Endometrial microvascular endothelial cells (primary cell): ENCODE results near the gene SPRR1B. TPM values are rescaled to one million over a fixed set of nuclear protein-coding genes. Genes with fewer than 3 reads are reported as not detected.
"Not testable (repeated sequence)": the region's sequence is repeated elsewhere in the genome, so short reads cannot be mapped to it uniquely, and the experiment has no call there.

Source experiments
- in situ Hi-C: cut with HindIII; loops from 2 replicates; pipeline ENCODE4 v1.10.0; 2017; ENCODE audit warnings: low sequenced_read_pairs, low pct_unique_long_range_greater_than_20kb; ENCODE audit errors: inconsistent ontology term
- total RNA-seq: library from RNA; depleted of rRNA; stranded (reverse); fragments of >200 nt; gene quantifications from one replicate; pipeline ENCODE4 v1.2.3, GENCODE V29; 2015; ENCODE audit errors: inconsistent ontology term

SPRR1B gene
- not detected for total RNA-seq

GRCh38 chr1:153030895-153031294, at the start of gene SPRR1B:
Gene SPRR1B, plus strand, starts transcription at chr1:153031203. Its CDS starts 1,143 bp downstream, at chr1:153032346.
- in situ Hi-C loops: no loop called here

GRCh38 chr1:152982076-152982475, 48.9 kb upstream of the SPRR1B start:
- in situ Hi-C loops: no loop called here

GRCh38 chr1:152983234-152983633, 47.8 kb upstream of the SPRR1B start:
- in situ Hi-C loops: no loop called here

- in situ Hi-C loops: no loop called here
Measured at GRCh38 chr1:152983743-152984142, 47.3 kb upstream of the SPRR1B start, which contains the start of gene SPRR1A. Gene SPRR1A, plus strand, starts transcription at chr1:152984081. Its CDS starts 1,150 bp downstream, at chr1:152985231.

- in situ Hi-C loops: no loop called here
Measured at GRCh38 chr1:152986578-152986977, 44.4 kb upstream of the SPRR1B start.

GRCh38 chr1:152993186-152993585, 37.8 kb upstream of the SPRR1B start:
- in situ Hi-C loops: no loop called here

GRCh38 chr1:152995842-152996241, 35.2 kb upstream of the SPRR1B start:
- in situ Hi-C loops: no loop called here

GRCh38 chr1:152996633-152997400, 34.2 kb upstream of the SPRR1B start:
- in situ Hi-C loops: no loop called here

- in situ Hi-C loops: no loop called here
Measured at GRCh38 chr1:152997901-152998300, 33.1 kb upstream of the SPRR1B start.

- in situ Hi-C loops: no loop called here
Measured at GRCh38 chr1:152998476-152998875, 32.5 kb upstream of the SPRR1B start.

GRCh38 chr1:152999818-153000217, 31.2 kb upstream of the SPRR1B start:
- in situ Hi-C loops: no loop called here

- in situ Hi-C loops: no loop called here
Measured at GRCh38 chr1:153000294-153000693, 30.7 kb upstream of the SPRR1B start.

- in situ Hi-C loops: no loop called here
Measured at GRCh38 chr1:153001382-153001781, 29.6 kb upstream of the SPRR1B start, which contains the start of gene SPRR3. Gene SPRR3, plus strand, starts transcription at chr1:153001749. Its CDS starts 1,272 bp downstream, at chr1:153003021.

- in situ Hi-C loops: not testable (repeated sequence)
Measured at GRCh38 chr1:153011235-153011758, 19.7 kb upstream of the SPRR1B start.

GRCh38 chr1:153021829-153022228, 9.2 kb upstream of the SPRR1B start:
- in situ Hi-C loops: not testable (repeated sequence)

- in situ Hi-C loops: not testable (repeated sequence)
Measured at GRCh38 chr1:153022340-153022739, 8.7 kb upstream of the SPRR1B start.

- in situ Hi-C loops: no loop called here
Measured at GRCh38 chr1:153023109-153023508, 7.9 kb upstream of the SPRR1B start.

GRCh38 chr1:153024413-153024812, 6.6 kb upstream of the SPRR1B start:
- in situ Hi-C loops: no loop called here

GRCh38 chr1:153025797-153026196, 5.2 kb upstream of the SPRR1B start:
- in situ Hi-C loops: no loop called here

GRCh38 chr1:153028766-153029165, 2.2 kb upstream of the SPRR1B start:
- in situ Hi-C loops: no loop called here
